Keratinocyte (primary cell): Measurements from ENCODE around the gene URGCP. TPM values are rescaled to one million over a fixed set of nuclear protein-coding genes. Genes with fewer than 3 reads are reported as not detected.

ENCODE experiments used
- DNase-seq: peaks from one replicate; pipeline ENCODE4 v3.0.0-alpha.2; 2011; ENCODE audit warnings: low read depth, missing footprints, low spot score
- FAIRE-seq: peaks from 2 replicates; lab custom pipeline; 2011; peaks lifted over from hg19 to GRCh38; lab: Jason Lieb, UNC
- H2AFZ ChIP-seq: 2 replicates; pipeline ENCODE4 v1.6.0; 2012; ENCODE audit warnings: low read length, control low read depth, inconsistent platforms; ENCODE audit not compliant: control insufficient read depth
- H3K27ac ChIP-seq: 2 replicates; pipeline ENCODE4 v1.5.1; 2011; ENCODE audit warnings: low read length; ENCODE audit not compliant: control insufficient read depth, insufficient read depth
- H3K27me3 ChIP-seq: 3 replicates; pipeline ENCODE4 v1.6.0; 2011; ENCODE audit warnings: low read length; ENCODE audit not compliant: control insufficient read depth, insufficient read depth; ENCODE audit errors: extremely low read depth
- H3K36me3 ChIP-seq, 2 experiments: 2 replicates in 1 of 2; 3 replicates in 1 of 2; pipeline ENCODE4 v1.5.1; 2011; ENCODE audit warnings: low read length in 2 of 2, mild to moderate bottlenecking in 1 of 2; ENCODE audit not compliant: control insufficient read depth in 2 of 2, insufficient read depth in 2 of 2; ENCODE audit errors: extremely low read depth in 1 of 2
- H3K4me1 ChIP-seq: 3 replicates; pipeline ENCODE4 v1.5.1; 2011; ENCODE audit warnings: low read length; ENCODE audit not compliant: control insufficient read depth, insufficient read depth; ENCODE audit errors: extremely low read depth
- H3K4me2 ChIP-seq: 3 replicates; pipeline ENCODE4 v1.6.0; 2011; ENCODE audit warnings: low read depth, low read length; ENCODE audit not compliant: control insufficient read depth, insufficient read depth; ENCODE audit errors: extremely low read depth
- H3K4me3 ChIP-seq, 3 experiments: fragments of 200-600 bp in 1 of 3; sonication (generic) in 1 of 3; 2 replicates in 2 of 3; 3 replicates in 1 of 3; pipeline ENCODE4 v1.5.1; 2011 to 2016; ENCODE audit warnings: low read length in 3 of 3, mild to moderate bottlenecking in 3 of 3, control low read depth in 2 of 3, inconsistent platforms in 1 of 3, low read depth in 1 of 3, mixed read lengths in 1 of 3, mixed run types in 1 of 3, moderate library complexity in 1 of 3; ENCODE audit not compliant: control insufficient read depth in 2 of 3, insufficient read depth in 2 of 3; ENCODE audit errors: extremely low read depth in 1 of 3
- H3K79me2 ChIP-seq: 2 replicates; pipeline ENCODE4 v1.6.0; 2012; ENCODE audit warnings: low read length; ENCODE audit not compliant: control insufficient read depth, insufficient read depth
- H3K9ac ChIP-seq: 3 replicates; pipeline ENCODE4 v1.6.0; 2011; ENCODE audit warnings: low read length; ENCODE audit not compliant: control insufficient read depth, insufficient read depth; ENCODE audit errors: extremely low read depth
- H3K9me1 ChIP-seq: 3 replicates; pipeline ENCODE4 v1.6.0; 2011; ENCODE audit warnings: low read length; ENCODE audit not compliant: control insufficient read depth, insufficient read depth; ENCODE audit errors: extremely low read depth
- H3K9me3 ChIP-seq: 2 replicates; pipeline ENCODE4 v1.5.1; 2012; ENCODE audit warnings: low read depth, low read length; ENCODE audit not compliant: control insufficient read depth
- H4K20me1 ChIP-seq: 3 replicates; pipeline ENCODE4 v1.6.0; 2011; ENCODE audit warnings: low read length; ENCODE audit not compliant: control insufficient read depth, insufficient read depth; ENCODE audit errors: extremely low read depth
- CTCF ChIP-seq, 3 experiments: IDR thresholded peaks in 1 of 3; conservative IDR thresholded peaks in 1 of 3; optimal IDR thresholded peaks in 1 of 3; 2 replicates in 2 of 3; 3 replicates in 1 of 3; pipeline versions ENCODE3 to v1.5.1; 2011; ENCODE audit warnings: low read length in 3 of 3, mild to moderate bottlenecking in 3 of 3, moderate library complexity in 2 of 3, control low read depth in 1 of 3, inconsistent platforms in 1 of 3; ENCODE audit not compliant: insufficient read depth in 2 of 3; ENCODE audit errors: extremely low read depth in 1 of 3
- EZH2 ChIP-seq: IDR thresholded peaks from one replicate; pipeline ENCODE4 v1.6.1; 2012; ENCODE audit warnings: inconsistent platforms, mild to moderate bottlenecking, low read length, moderate library complexity
- dilution Hi-C: fragments of 300-500 bp; cut with MboI; formaldehyde crosslinking; loops from one replicate; pipeline ENCODE4 v1.7.0; 2020; ENCODE audit warnings: low sequenced_read_pairs; ENCODE audit not compliant: extremely low pct_ligation_motif_present
- polyA plus RNA-seq, 5 experiments: library from polyadenylated mRNA; depleted of rRNA in 3 of 5; stranded (reverse) in 3 of 5; stranded (forward) in 1 of 5; unstranded in 1 of 5; fragments of >200 nt; gene quantifications; 1 replicate in 1 of 5; 2 replicates in 3 of 5; 3 replicates in 1 of 5; pipeline versions ENCODE4 v1.2.1 to v1.2.3, GENCODE V29; 2011 to 2012; ENCODE audit warnings: missing spikeins in 2 of 5, low read depth in 1 of 5, low replicate concordance in 1 of 5

Gene URGCP
- polyA plus RNA-seq, 1 donor (not counting 4 experiments of a cell fraction or from before 2014, with no cell fraction given): 27.6 TPM

- H4K20me1 ChIP-seq: peaks cover 3% of the 10 kb centered on the region
- no peak overlapping the region for H3K4me3 ChIP-seq
- dilution Hi-C loops: no loop called here
Measured at GRCh38 chr7:43891069-43891955, 15.1 kb downstream of the URGCP start.

GRCh38 chr7:43890468-43890867 lies 15.9 kb downstream of the URGCP start:
- DNase-seq (no peak), FAIRE-seq (no peak)
- H2AFZ ChIP-seq: no peak overlapping the region
- H4K20me1 ChIP-seq: peaks cover 3% of the 10 kb centered on the region
- H3K9me1 ChIP-seq: no peaks in the 10 kb centered on the region
- H3K9ac ChIP-seq: no peak overlapping the region
- peaks cover 73% of the 10 kb centered on the region for H3K79me2 ChIP-seq
- H3K27me3 ChIP-seq: no peaks in the 10 kb centered on the region
- no peak for TF ChIP-seq CTCF (optimal IDR thresholded peaks at IDR 0.05 in 1 of 3, IDR thresholded peaks at IDR 0.05 in 1 of 3, conservative IDR thresholded peaks at IDR 0.05 in 1 of 3; ENCODE audit: extremely low read depth in 1 of 3, insufficient read depth in 2 of 3, low read length in 3 of 3)
- no peak for TF ChIP-seq EZH2
- no peak overlapping the region for H3K27ac ChIP-seq
- H3K36me3 ChIP-seq: peaks cover 4 to 8% of the 10 kb centered on the region in 2 experiments
- H3K4me2 ChIP-seq: no peak overlapping the region
- dilution Hi-C loops: no loop called here
- H3K4me3 ChIP-seq: no peak overlapping the region
- no peaks in the 10 kb centered on the region for H3K9me3 ChIP-seq
- peaks cover 6% of the 10 kb centered on the region for H3K4me1 ChIP-seq

More at GRCh38 chr7:43891069-43891955, 15.1 kb downstream of the URGCP start:
- Histone ChIP-seq H3K4me2 (no peak overlapping the region), H3K36me3 (peaks cover 4% of the 10 kb centered on the region in 2 experiments), H3K9me1 (no peaks in the 10 kb centered on the region), H3K79me2 (peaks cover 81% of the 10 kb centered on the region), H3K27ac (no peak overlapping the region), H2AFZ (no peak overlapping the region), H3K27me3 (no peaks in the 10 kb centered on the region), H3K9me3 (no peaks in the 10 kb centered on the region), H3K9ac (no peak overlapping the region), H3K4me1 (peaks cover 6% of the 10 kb centered on the region)
- FAIRE-seq (no peak), DNase-seq (no peak)
- no peak for TF ChIP-seq CTCF (optimal IDR thresholded peaks at IDR 0.05 in 1 of 3, IDR thresholded peaks at IDR 0.05 in 1 of 3, conservative IDR thresholded peaks at IDR 0.05 in 1 of 3; ENCODE audit: extremely low read depth in 1 of 3, insufficient read depth in 2 of 3, low read length in 3 of 3)
- TF ChIP-seq EZH2: no peak
